A549 (cell line): ENCODE measurements around the gene COQ8B. TPM values are rescaled to one million over a fixed set of nuclear protein-coding genes. Genes with fewer than 3 reads are reported as not detected.

Experiments used
- ATAC-seq, 2 experiments: fragments of 200-7000 bp in 1 of 2; fragments of >200 bp in 1 of 2; cut with Nextera tagmentation in 1 of 2; cut with Tn5 transposase in 1 of 2; 3 replicates each; pipeline versions ENCODE4 v1.8.0 to v1.9.1; 2018 to 2020; ENCODE audit warnings: mild to moderate bottlenecking in 1 of 2, moderate library complexity in 1 of 2
- CTCF ChIA-PET: fragments of 300-600 bp; sonication (Branson Sonifier 250); formaldehyde crosslinking; extraction: SDS; loops from one replicate; lab custom pipeline; 2021; ENCODE audit warnings: antibody characterized with exemption, inconsistent platforms; lab: Yijun Ruan, JAX
- POLR2A ChIA-PET: fragments of 350-600 bp; formaldehyde crosslinking; extraction: SDS; loops from one replicate; lab custom pipeline; 2021; ENCODE audit warnings: antibody characterized with exemption, inconsistent platforms; lab: Yijun Ruan, JAX
- DNase-seq, 2 experiments: peaks; one replicate each; pipeline versions ENCODE4 v3.0.0 to v3.0.0-alpha.2; 2011 to 2016; ENCODE audit warnings: low read depth in 1 of 2, low spot score in 1 of 2
- FAIRE-seq: peaks from 2 replicates; lab custom pipeline; 2011; peaks lifted over from hg19 to GRCh38; lab: Jason Lieb, UNC
- H3K27ac ChIP-seq, 2 experiments: fragments of >200 bp; sonication (Bioruptor Twin); formaldehyde crosslinking; 3 replicates each; pipeline ENCODE4 v1.5.1; 2016 to 2017
- H3K4me1 ChIP-seq: fragments of >200 bp; sonication (Bioruptor Twin); formaldehyde crosslinking; 3 replicates; pipeline ENCODE4 v1.6.1; 2016
- H3K4me2 ChIP-seq: fragments of >200 bp; sonication (Bioruptor Twin); formaldehyde crosslinking; 3 replicates; pipeline ENCODE4 v1.6.1; 2016
- H3K4me3 ChIP-seq: fragments of >200 bp; sonication (Bioruptor Twin); formaldehyde crosslinking; 3 replicates; pipeline ENCODE4 v1.5.1; 2016
- H3K9me3 ChIP-seq: fragments of >200 bp; sonication (Bioruptor Twin); formaldehyde crosslinking; 3 replicates; pipeline ENCODE4 v1.6.1; 2016
- ATOH8 ChIP-seq: fragments of 250-450 bp; sonication (Bioruptor Pico); IDR thresholded peaks from 2 replicates; pipeline ENCODE4 v1.5.0; 2020; ENCODE audit warnings: low read depth, mild to moderate bottlenecking, moderate library complexity
- BHLHE40 ChIP-seq: IDR thresholded peaks from 2 replicates; pipeline ENCODE4 v1.6.1; 2012; ENCODE audit warnings: low read depth, low read length, inconsistent platforms
- CBX2 ChIP-seq: fragments of 200-600 bp; sonication (generic); IDR thresholded peaks from 2 replicates; pipeline ENCODE4 v1.6.1; 2016; ENCODE audit warnings: low read depth, mild to moderate bottlenecking, borderline replicate concordance
- E2F6 ChIP-seq: IDR thresholded peaks from 2 replicates; pipeline ENCODE4 v1.6.1; 2012; ENCODE audit warnings: low read depth, borderline replicate concordance
- EHF ChIP-seq: fragments of 250-450 bp; sonication (Bioruptor Pico); IDR thresholded peaks from 2 replicates; pipeline ENCODE4 v1.5.0; 2020; ENCODE audit warnings: mild to moderate bottlenecking
- EP300 ChIP-seq, 2 experiments: fragments of >200 bp; sonication (Bioruptor Twin); formaldehyde crosslinking; IDR thresholded peaks; 2 replicates in 1 of 2; 3 replicates in 1 of 2; pipeline ENCODE4 v1.6.1; 2016 to 2017
- FOSB ChIP-seq: fragments of 250-450 bp; sonication (Bioruptor Pico); IDR thresholded peaks from 2 replicates; pipeline ENCODE4 v1.5.0; 2020; ENCODE audit warnings: mild to moderate bottlenecking, moderate library complexity
- HEYL ChIP-seq: fragments of 250-450 bp; sonication (Bioruptor Pico); IDR thresholded peaks from 2 replicates; pipeline ENCODE4 v1.8.0; 2021; ENCODE audit warnings: mild to moderate bottlenecking, moderate library complexity
- KDM5A ChIP-seq: fragments of 200-600 bp; sonication (generic); IDR thresholded peaks from 2 replicates; pipeline ENCODE4 v1.6.1; 2016; ENCODE audit warnings: antibody characterized with exemption, mild to moderate bottlenecking
- MYC ChIP-seq: IDR thresholded peaks from 2 replicates; pipeline ENCODE4 v1.6.1; 2012; ENCODE audit warnings: mild to moderate bottlenecking, inconsistent platforms, low read length, improper control_type of control experiment, borderline replicate concordance
- SMC3 ChIP-seq: fragments of >200 bp; sonication (Bioruptor Twin); formaldehyde crosslinking; IDR thresholded peaks from 3 replicates; pipeline ENCODE4 v1.6.1; 2018; ENCODE audit warnings: inconsistent platforms
- SREBF2 ChIP-seq: fragments of 450-650 bp; IDR thresholded peaks from 2 replicates; pipeline ENCODE4 v1.6.1; 2014; ENCODE audit warnings: mild to moderate bottlenecking, moderate library complexity
- TFCP2L1 ChIP-seq: fragments of 250-450 bp; sonication (Bioruptor Pico); IDR thresholded peaks from 2 replicates; pipeline ENCODE4 v1.5.0; 2021; ENCODE audit warnings: mild to moderate bottlenecking
- TP53 ChIP-seq: fragments of 250-450 bp; sonication (Bioruptor Pico); IDR thresholded peaks from 2 replicates; pipeline ENCODE4 v1.5.0; 2021; ENCODE audit warnings: mild to moderate bottlenecking, moderate library complexity
- ZC3H11A ChIP-seq: fragments of 450-650 bp; IDR thresholded peaks from 2 replicates; pipeline ENCODE4 v1.6.1; 2014; ENCODE audit warnings: antibody characterized with exemption, mild to moderate bottlenecking
- ZFP36 ChIP-seq: fragments of 450-650 bp; IDR thresholded peaks from 2 replicates; pipeline ENCODE4 v1.6.1; 2014; ENCODE audit warnings: borderline replicate concordance; ENCODE audit not compliant: partially characterized antibody
- whole genome bisulfite sequencing: methylation state at CpG from one replicate; pipeline ENCODE4 v1.1.6; 2017; ENCODE audit errors: missing lambda C conversion rate; 5-methylcytosine and 5-hydroxymethylcytosine counted together
- polyA plus RNA-seq, 4 experiments: library from polyadenylated mRNA; depleted of rRNA in 3 of 4; stranded (reverse); fragments of >200 nt; fragmentation: RNase III in 1 of 4; extraction: RNeasy Plus Mini Kit Qiagen cat#74134 plus additional on column Dnase treatment in 1 of 4; gene quantifications; 2 replicates in 3 of 4; 3 replicates in 1 of 4; pipeline ENCODE4 v1.2.3, GENCODE V29; 2011 to 2017
- TF ChIP-seq, protein P1 (sequence below): IDR thresholded peaks from 2 replicates; pipeline ENCODE4 v1.6.1; 2012
- TF ChIP-seq, protein P2 (sequence below): fragments of 250-450 bp; sonication (Bioruptor Pico); IDR thresholded peaks from 2 replicates; pipeline ENCODE4 v1.5.0; 2021; ENCODE audit warnings: mild to moderate bottlenecking, moderate library complexity, borderline replicate concordance

COQ8B gene
- polyA plus RNA-seq, 2 of the 4 experiments (the other 2 are of a cell fraction): 47.2 to 63.6 TPM

- TF ChIP-seq ATOH8 (CRISPR knock-in tag): peak; percentile 66; the same call in 1 of the 2 replicates
- no peak for TF ChIP-seq EP300 (IDR thresholded peaks at IDR 0.05)
- no peak; the same call in 1 of the 2 replicates for TF ChIP-seq TFCP2L1
- peak; percentile 94 for TF ChIP-seq E2F6
- no peak for TF ChIP-seq KDM5A
- no peak for TF ChIP-seq EHF (CRISPR knock-in tag)
- TF ChIP-seq TP53 (CRISPR knock-in tag): 0 out of 2 replicates have a peak, but pooled peaks have one; percentile 44
- TF ChIP-seq CBX2: no peak
- TF ChIP-seq BHLHE40: no peak
- peak; percentile 99 for TF ChIP-seq SMC3
- TF ChIP-seq ZFP36: no peak
- TF ChIP-seq SREBF2: no peak
- TF ChIP-seq, protein P1, sequence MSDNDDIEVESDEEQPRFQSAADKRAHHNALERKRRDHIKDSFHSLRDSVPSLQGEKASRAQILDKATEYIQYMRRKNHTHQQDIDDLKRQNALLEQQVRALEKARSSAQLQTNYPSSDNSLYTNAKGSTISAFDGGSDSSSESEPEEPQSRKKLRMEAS: peak; percentile 100
- TF ChIP-seq MYC: peak; percentile 100
These were observed 53.6 kb downstream of the COQ8B start (continued) for GRCh38 chr19:40662925-40663694.

- POLR2A ChIA-PET: interaction anchor here (2.9 kb wide), 1 partner anchor 89 kb away, joined by 19 read pairs; the partner anchor contains the start of gene ACTMAP
- Histone ChIP-seq H3K27ac (no peak overlapping the region), H3K9me3 (no peaks in the 10 kb centered on the region)
- TF ChIP-seq, protein P2, sequence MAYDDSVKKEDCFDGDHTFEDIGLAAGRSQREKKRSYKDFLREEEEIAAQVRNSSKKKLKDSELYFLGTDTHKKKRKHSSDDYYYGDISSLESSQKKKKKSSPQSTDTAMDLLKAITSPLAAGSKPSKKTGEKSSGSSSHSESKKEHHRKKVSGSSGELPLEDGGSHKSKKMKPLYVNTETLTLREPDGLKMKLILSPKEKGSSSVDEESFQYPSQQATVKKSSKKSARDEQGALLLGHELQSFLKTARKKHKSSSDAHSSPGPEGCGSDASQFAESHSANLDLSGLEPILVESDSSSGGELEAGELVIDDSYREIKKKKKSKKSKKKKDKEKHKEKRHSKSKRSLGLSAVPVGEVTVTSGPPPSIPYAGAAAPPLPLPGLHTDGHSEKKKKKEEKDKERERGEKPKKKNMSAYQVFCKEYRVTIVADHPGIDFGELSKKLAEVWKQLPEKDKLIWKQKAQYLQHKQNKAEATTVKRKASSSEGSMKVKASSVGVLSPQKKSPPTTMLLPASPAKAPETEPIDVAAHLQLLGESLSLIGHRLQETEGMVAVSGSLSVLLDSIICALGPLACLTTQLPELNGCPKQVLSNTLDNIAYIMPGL (CRISPR knock-in tag): no peak
- TF ChIP-seq, all 56 proteins: peak for 0
- WGBS: 69% methylated on average over 1 of the region's 1 CpG
- H3K4me2 ChIP-seq: no peak overlapping the region
- FAIRE-seq (peak; percentile 81), ATAC-seq (no peak), DNase-seq (no peak)
- no peak overlapping the region for H3K4me3 ChIP-seq
- peaks cover 34% of the 10 kb centered on the region for H3K4me1 ChIP-seq
- CTCF ChIA-PET: interaction anchor here (0.9 to 16.6 kb wide), 31 partner anchors 9 to 691 kb away, joined by 3 to 178 read pairs (median 16); partner anchors contain the start of genes ACTMAP, EGLN2, NUMBL and RAB4B
These were observed 55.1 kb downstream of the COQ8B start for GRCh38 chr19:40661616-40662015.

DNA sequence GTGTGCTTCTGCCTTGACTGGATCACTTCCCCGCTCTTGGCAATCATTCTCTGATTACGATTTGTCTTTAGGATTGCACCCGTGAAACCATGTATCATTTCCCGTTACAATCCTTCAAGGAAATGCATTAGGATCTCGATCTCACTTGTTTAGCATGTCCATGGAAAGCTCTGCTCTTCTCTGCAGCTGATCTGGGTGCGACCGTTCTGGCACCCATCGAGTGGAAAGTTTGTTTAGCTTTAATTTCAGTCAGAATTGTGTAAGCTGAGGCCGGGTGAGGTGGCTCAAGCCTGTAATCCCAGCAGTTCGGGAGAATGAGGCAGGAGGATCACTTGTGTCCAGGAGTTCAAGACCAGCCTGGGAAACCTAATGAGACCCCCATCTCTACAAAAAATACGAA, 57.1 kb downstream of the COQ8B start:
- Histone ChIP-seq H3K4me3 (no peak overlapping the region), H3K4me2 (no peak overlapping the region), H3K4me1 (peaks cover 14% of the 10 kb centered on the region), H3K9me3 (no peaks in the 10 kb centered on the region), H3K27ac (no peak overlapping the region)
- 77% methylated on average over 11 of the region's 11 CpGs for WGBS
- ATAC-seq (no peak), FAIRE-seq (no peak), DNase-seq (no peak)
- TF ChIP-seq ZC3H11A (no peak), HEYL (CRISPR knock-in tag) (no peak), FOSB (no peak)
- CTCF ChIA-PET: interaction anchor here (0.6 to 16.6 kb wide), 12 partner anchors 9 to 936 kb away, joined by 3 to 178 read pairs (median 6); partner anchors contain the start of genes ACTMAP and EGLN2
- POLR2A ChIA-PET: interaction anchor here (0.5 kb wide), 1 partner anchor 108 kb away, joined by 3 read pairs; no protein-coding TSS in a partner anchor
